GM12875 (cell line): ENCODE measurements around the gene RBBP8.

Source experiments
- H3K4me3 ChIP-seq: one replicate; pipeline ENCODE4 v1.5.1; 2011; ENCODE audit warnings: low read depth, low read length, control low read depth
- TF ChIP-seq, protein P1 (sequence below): IDR thresholded peaks from 2 replicates; pipeline ENCODE4 v1.5.1; 2011; ENCODE audit warnings: low read depth, mild to moderate bottlenecking, control low read depth, inconsistent platforms, low read length, moderate library complexity, borderline replicate concordance; ENCODE audit not compliant: insufficient read depth

The RBBP8 gene

DNA sequence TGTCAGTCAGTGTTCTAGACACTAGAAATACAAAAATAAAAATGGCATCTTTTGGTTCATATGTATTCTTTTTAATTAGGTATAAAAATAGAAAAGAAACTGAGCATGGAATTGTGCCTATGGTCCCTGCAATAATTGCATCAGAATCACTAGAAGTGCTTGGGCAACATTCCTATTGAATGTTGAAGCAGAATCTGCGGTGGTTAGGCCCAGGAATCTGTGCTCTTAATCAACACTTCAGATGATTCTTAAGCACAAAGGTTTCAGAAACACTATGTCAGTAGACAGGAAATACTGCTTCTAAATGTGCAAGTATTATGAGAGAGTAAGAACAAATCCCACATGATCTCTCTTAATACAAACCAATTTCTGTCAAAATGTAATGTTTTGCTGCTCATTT lies 20.3 kb upstream of the RBBP8 start:
- H3K4me3 ChIP-seq: no peak overlapping the region
- TF ChIP-seq, protein P1, sequence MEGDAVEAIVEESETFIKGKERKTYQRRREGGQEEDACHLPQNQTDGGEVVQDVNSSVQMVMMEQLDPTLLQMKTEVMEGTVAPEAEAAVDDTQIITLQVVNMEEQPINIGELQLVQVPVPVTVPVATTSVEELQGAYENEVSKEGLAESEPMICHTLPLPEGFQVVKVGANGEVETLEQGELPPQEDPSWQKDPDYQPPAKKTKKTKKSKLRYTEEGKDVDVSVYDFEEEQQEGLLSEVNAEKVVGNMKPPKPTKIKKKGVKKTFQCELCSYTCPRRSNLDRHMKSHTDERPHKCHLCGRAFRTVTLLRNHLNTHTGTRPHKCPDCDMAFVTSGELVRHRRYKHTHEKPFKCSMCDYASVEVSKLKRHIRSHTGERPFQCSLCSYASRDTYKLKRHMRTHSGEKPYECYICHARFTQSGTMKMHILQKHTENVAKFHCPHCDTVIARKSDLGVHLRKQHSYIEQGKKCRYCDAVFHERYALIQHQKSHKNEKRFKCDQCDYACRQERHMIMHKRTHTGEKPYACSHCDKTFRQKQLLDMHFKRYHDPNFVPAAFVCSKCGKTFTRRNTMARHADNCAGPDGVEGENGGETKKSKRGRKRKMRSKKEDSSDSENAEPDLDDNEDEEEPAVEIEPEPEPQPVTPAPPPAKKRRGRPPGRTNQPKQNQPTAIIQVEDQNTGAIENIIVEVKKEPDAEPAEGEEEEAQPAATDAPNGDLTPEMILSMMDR: no peak

DNA sequence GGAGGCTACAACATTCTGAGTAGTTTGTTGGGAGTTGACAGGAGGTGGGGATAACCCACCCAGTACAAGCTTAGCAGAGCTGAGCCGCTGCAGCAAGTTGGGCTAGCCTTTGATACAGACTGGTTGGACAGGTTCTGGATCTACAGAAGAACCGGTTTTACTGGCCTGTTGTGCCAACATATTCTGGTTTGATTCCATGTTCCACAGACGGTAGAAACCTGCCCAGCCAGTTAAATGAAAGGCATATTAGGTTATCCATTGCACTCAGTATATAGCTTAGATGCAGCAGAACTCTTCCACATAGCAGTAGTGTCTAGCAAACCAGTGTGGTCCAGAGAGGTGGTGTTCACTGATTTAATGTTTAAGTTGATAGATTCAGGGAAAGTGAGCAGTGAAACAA lies 19.3 kb upstream of the RBBP8 start:
- TF ChIP-seq, protein P1: no peak
- no peak overlapping the region for H3K4me3 ChIP-seq

DNA sequence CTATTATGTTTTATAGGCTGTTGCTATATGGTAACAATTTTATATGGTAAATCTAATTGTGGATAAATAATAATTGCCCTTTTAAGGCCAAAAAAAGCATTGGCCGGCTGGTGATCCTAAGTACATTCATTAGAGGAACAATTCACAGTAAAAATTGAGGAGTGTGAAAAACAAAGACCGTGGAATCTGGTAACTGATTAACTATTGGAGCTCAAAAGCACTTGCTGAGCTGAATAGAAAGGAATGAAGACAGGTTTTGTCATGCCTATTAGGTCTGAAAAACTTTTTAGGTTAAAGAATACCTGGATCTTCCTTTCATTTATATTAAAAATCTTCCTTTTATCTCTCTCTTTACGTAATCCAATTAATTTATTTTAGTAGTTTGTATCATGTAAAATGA lies 18.5 kb upstream of the RBBP8 start:
- TF ChIP-seq, protein P1: no peak
- H3K4me3 ChIP-seq: no peak overlapping the region

DNA sequence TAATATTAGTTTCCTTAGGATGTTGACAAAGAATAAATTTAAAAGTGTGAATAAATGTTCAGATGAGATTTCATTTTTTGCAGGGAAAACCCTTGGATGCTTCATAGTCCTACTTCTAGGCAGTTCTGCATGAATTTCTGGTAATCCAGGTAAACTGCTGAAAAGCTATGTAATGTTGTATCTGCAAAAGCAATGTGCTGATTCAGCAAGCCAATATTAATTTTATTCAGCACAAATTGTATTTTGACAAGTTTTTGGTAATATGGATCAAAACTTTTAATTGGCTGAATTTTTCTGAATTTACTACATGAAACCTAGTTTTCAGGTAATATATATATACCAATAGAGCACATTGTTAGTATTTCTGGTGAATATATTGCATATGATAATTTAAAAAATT lies 17.8 kb upstream of the RBBP8 start:
- TF ChIP-seq, protein P1: no peak
- H3K4me3 ChIP-seq: no peak overlapping the region

DNA sequence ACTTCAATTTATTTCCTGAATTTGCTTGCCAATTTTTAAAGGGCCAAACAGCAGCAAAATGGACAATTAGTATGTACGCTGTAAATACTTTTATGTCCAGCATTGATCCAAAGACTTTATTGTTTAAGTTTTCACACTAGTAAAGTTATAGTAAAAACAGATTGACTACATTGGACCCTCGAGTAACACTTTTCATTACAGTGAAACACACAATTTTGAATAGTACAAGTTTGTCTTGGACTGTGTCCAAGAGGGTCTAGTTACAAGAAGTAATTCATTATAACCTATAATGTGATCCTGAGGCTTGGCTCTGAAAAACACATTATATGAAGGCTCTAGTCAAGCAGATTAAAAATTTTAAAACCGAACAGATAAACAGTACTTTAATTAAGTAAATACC lies 11.4 kb upstream of the RBBP8 start:
- TF ChIP-seq, protein P1: no peak
- no peak overlapping the region for H3K4me3 ChIP-seq

DNA sequence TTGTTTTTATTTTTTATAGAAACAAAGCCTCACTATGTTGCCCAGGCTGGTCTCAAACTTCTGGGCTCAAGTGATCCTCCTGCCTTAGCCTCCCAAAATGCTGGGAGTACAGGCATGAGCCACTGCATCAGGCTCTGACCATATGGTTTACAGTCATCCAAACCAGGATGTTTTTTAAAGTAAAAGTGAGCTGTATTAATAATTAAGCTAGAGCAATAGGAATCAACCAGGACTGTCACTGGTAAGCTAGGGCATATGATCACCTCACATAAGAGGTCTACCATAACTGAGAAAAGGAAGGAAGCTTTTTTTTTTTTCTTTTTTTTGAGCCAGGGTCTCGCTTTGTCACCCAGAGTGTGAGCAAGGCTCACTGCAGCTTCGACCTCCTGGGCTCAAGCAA lies 8.5 kb upstream of the RBBP8 start:
- H3K4me3 ChIP-seq: no peak overlapping the region
- TF ChIP-seq, protein P1: no peak

DNA sequence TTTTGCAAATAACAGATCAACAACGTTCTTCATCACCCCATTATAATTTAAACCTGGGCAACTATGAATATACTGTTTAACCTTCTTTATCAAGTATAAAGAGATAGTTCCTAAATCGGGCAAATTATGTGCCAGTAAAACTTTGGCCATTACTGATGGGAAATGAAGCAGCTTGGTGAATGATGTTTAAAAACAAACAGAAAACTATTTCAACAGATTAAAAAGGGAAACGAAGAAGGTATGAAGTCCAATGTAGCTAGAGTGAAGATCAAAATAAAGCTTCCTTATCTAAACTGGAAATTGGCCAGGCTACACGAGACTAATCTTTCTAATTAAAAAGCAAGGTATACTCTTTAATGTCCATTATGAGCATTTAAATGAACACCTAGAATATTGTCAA lies 6.7 kb upstream of the RBBP8 start:
- TF ChIP-seq, protein P1: no peak
- no peak overlapping the region for H3K4me3 ChIP-seq
